Panc1 (cell line): ENCODE results near the gene TEAD2. TPM values are rescaled to one million over a fixed set of nuclear protein-coding genes. Genes with fewer than 3 reads are reported as not detected.

Experiments used
- ATAC-seq: fragments of 200-7000 bp; cut with Tn5 transposase; 2 replicates; pipeline ENCODE4 v1.9.1; 2020; ENCODE audit warnings: mild to moderate bottlenecking, moderate library complexity
- BruUV-seq: library from RNA; stranded (reverse); fragments of 400-500 nt; replicated peaks from 2 replicates; lab custom pipeline; 2021; lab: Mats Ljungman, UMichigan
- CTCF ChIA-PET: fragments of 300-600 bp; sonication (Branson Sonifier 250); formaldehyde crosslinking; loops from one replicate; lab custom pipeline; 2022; ENCODE audit warnings: antibody characterized with exemption; lab: Charles Lee
- POLR2A ChIA-PET: fragments of 300-600 bp; sonication (Branson Sonifier 250); formaldehyde crosslinking; loops from one replicate; lab custom pipeline; 2022; ENCODE audit warnings: antibody characterized with exemption; lab: Charles Lee
- DNase-seq: peaks from one replicate; pipeline ENCODE4 v3.0.0-alpha.2; 2010; ENCODE audit warnings: low read depth, low spot score
- H3K27ac ChIP-seq: 2 replicates; pipeline ENCODE4 v1.5.1; 2011; ENCODE audit warnings: mild to moderate bottlenecking, low read length, inconsistent platforms
- H3K27me3 ChIP-seq: fragments of 200-500 bp; sonication (Bioruptor generic); 2 replicates; pipeline ENCODE4 v1.6.0; 2014; ENCODE audit warnings: low read length, inconsistent platforms; ENCODE audit not compliant: control insufficient read depth, insufficient read depth
- H3K36me3 ChIP-seq: fragments of 200-500 bp; sonication (Bioruptor generic); 2 replicates; pipeline ENCODE4 v1.5.1; 2014; ENCODE audit warnings: inconsistent platforms, mild to moderate bottlenecking, low read length, moderate library complexity; ENCODE audit not compliant: control insufficient read depth, insufficient read depth
- H3K4me1 ChIP-seq: 2 replicates; pipeline ENCODE4 v1.5.1; 2011; ENCODE audit warnings: inconsistent platforms, mild to moderate bottlenecking, low read length, moderate library complexity; ENCODE audit not compliant: control insufficient read depth, insufficient read depth
- H3K4me3 ChIP-seq, 2 experiments: 2 replicates each; pipeline ENCODE4 v1.5.1; 2011 to 2012; ENCODE audit warnings: low read depth in 2 of 2, low read length in 2 of 2, mild to moderate bottlenecking in 2 of 2, inconsistent platforms in 1 of 2, moderate library complexity in 1 of 2
- H3K9me3 ChIP-seq: fragments of 200-500 bp; sonication (Bioruptor generic); 2 replicates; pipeline ENCODE4 v1.5.1; 2014; ENCODE audit warnings: low read depth, mild to moderate bottlenecking, inconsistent platforms, low read length, moderate library complexity; ENCODE audit not compliant: control insufficient read depth, insufficient read depth
- CTCF ChIP-seq: fragments of 450-650 bp; IDR thresholded peaks from 2 replicates; pipeline ENCODE4 v1.5.1; 2017; ENCODE audit warnings: mild to moderate bottlenecking
- POLR2AphosphoS5 ChIP-seq: IDR thresholded peaks from 2 replicates; pipeline ENCODE4 v1.6.1; 2012; ENCODE audit warnings: mild to moderate bottlenecking, low read depth, low read length, moderate library complexity
- REST ChIP-seq, 2 experiments: IDR thresholded peaks; 2 replicates each; pipeline ENCODE4 v1.6.1; 2011 to 2012; ENCODE audit warnings: low read depth in 2 of 2, control low read depth in 1 of 2, low read length in 1 of 2, mild to moderate bottlenecking in 1 of 2, moderate library complexity in 1 of 2; ENCODE audit not compliant: insufficient read depth in 1 of 2
- SIN3A ChIP-seq: IDR thresholded peaks from 2 replicates; pipeline ENCODE4 v1.6.1; 2012; ENCODE audit warnings: low read depth, mild to moderate bottlenecking, low read length, moderate library complexity, borderline replicate concordance; ENCODE audit not compliant: insufficient read depth
- TCF7L2 ChIP-seq: IDR thresholded peaks from 2 replicates; pipeline ENCODE4 v1.6.1; 2011; ENCODE audit warnings: mild to moderate bottlenecking, low read depth, low read length, inconsistent platforms
- in situ Hi-C: cut with HindIII; loops from 2 replicates; pipeline ENCODE4 v1.10.0; 2016; ENCODE audit warnings: low sequenced_read_pairs, low pct_unique_long_range_greater_than_20kb
- intact Hi-C: fragments of 100-400 bp; cut with micrococcal nuclease; formaldehyde crosslinking; loops from one replicate; pipeline ENCODE4 v1.10.0; 2022; ENCODE audit not compliant: unreplicated experiment
- total RNA-seq: library from RNA; stranded (reverse); gene quantifications from one replicate; pipeline ENCODE4 v1.2.1, GENCODE V29; 2021; ENCODE audit not compliant: unreplicated experiment

TEAD2 gene
- total RNA-seq, 1 experiment from 2014 or later, result 31.9 TPM

- ChIA-PET CTCF (no interaction called here), POLR2A (no interaction called here)
- DNase-seq (no peak), ATAC-seq (no peak)
- Histone ChIP-seq H3K27ac (no peak overlapping the region), H3K27me3 (no peaks in the 10 kb centered on the region), H3K9me3 (no peaks in the 10 kb centered on the region), H3K36me3 (peaks cover 3% of the 10 kb centered on the region; the same call in 1 of the 2 replicates), H3K4me3 (no peak overlapping the region), H3K4me1 (no peaks in the 10 kb centered on the region; the same call in 1 of the 2 replicates)
- intact Hi-C loops (no loop called here), in situ Hi-C loops (no loop called here)
- no peak for TF ChIP-seq CTCF
- no peak for TF ChIP-seq TCF7L2
- no peak for TF ChIP-seq SIN3A
- no peak for TF ChIP-seq POLR2AphosphoS5
- no peak for TF ChIP-seq REST (IDR thresholded peaks at IDR 0.05; ENCODE audit: insufficient read depth in 1 of 2, low read depth in 2 of 2, low read length in 1 of 2)
- no TSS peak for BruUV-seq
Measured at GRCh38 chr19:49355909-49356353, 6.3 kb downstream of the TEAD2 start.

GRCh38 chr19:49349567-49349966 lies 12.6 kb downstream of the TEAD2 start:
- BruUV-seq, result no TSS peak
- H3K4me3 ChIP-seq, result no peak overlapping the region
- no peaks in the 10 kb centered on the region for H3K4me1 ChIP-seq
- intact Hi-C loops, result no loop called here
- ChIA-PET POLR2A (no interaction called here), CTCF (no interaction called here)
- H3K27me3 ChIP-seq, result no peaks in the 10 kb centered on the region
- H3K9me3 ChIP-seq, result no peaks in the 10 kb centered on the region
- in situ Hi-C loops, result no loop called here
- no peaks in the 10 kb centered on the region; the same call in none of the 2 replicates for H3K36me3 ChIP-seq
- no peak for ATAC-seq
- no peak overlapping the region for H3K27ac ChIP-seq
- TF ChIP-seq REST (IDR thresholded peaks at IDR 0.05; ENCODE audit: insufficient read depth in 1 of 2, low read depth in 2 of 2, low read length in 1 of 2), result no peak
- no peak for TF ChIP-seq SIN3A
- no peak for TF ChIP-seq POLR2AphosphoS5
- TF ChIP-seq CTCF, result no peak
- no peak for TF ChIP-seq TCF7L2
- no peak for DNase-seq
